Gastrocnemius medialis (tissue), 4 donors: ENCODE results near the gene DMAC2L.

Source experiments
- POLR2A ChIP-seq, 2 donors: fragments of 450-650 bp; IDR thresholded peaks; one replicate each; pipeline ENCODE4 v1.6.1; 2017; ENCODE audit warnings: antibody characterized with exemption in 2 of 2, mild to moderate bottlenecking in 2 of 2, moderate library complexity in 2 of 2
- TF ChIP-seq, protein P1 (sequence below), 5 experiments: fragments of 450-650 bp in 3 of 5; fragments of 200-600 bp in 2 of 5; sonication (generic) in 2 of 5; IDR thresholded peaks in 4 of 5; conservative IDR thresholded peaks in 1 of 5; 1 replicate in 4 of 5; 2 replicates in 1 of 5; pipeline ENCODE4 v1.5.1; 2016 to 2019; ENCODE audit warnings: antibody characterized with exemption in 5 of 5, mild to moderate bottlenecking in 3 of 5, moderate library complexity in 3 of 5

DNA sequence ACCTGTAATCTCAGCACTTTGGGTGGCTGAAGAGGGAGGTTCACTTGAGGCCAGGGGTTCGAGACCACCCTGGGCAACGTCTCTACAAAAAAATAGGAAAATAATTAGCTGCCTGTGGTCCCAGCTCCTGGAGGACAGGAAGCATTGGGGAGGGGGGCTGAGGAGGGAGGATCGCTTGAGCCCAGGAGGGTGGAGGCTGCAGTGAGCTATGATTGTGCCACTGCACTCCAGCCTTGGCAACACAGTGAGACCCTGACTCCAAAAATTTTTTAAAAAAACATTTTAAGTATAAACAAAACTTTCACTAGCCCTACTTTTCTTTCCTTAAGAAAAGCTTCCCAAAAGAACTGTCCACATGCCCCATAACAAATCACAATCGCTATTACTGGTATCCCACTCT is 1.7 kb upstream of the DMAC2L start:
- TF ChIP-seq, protein P1, sequence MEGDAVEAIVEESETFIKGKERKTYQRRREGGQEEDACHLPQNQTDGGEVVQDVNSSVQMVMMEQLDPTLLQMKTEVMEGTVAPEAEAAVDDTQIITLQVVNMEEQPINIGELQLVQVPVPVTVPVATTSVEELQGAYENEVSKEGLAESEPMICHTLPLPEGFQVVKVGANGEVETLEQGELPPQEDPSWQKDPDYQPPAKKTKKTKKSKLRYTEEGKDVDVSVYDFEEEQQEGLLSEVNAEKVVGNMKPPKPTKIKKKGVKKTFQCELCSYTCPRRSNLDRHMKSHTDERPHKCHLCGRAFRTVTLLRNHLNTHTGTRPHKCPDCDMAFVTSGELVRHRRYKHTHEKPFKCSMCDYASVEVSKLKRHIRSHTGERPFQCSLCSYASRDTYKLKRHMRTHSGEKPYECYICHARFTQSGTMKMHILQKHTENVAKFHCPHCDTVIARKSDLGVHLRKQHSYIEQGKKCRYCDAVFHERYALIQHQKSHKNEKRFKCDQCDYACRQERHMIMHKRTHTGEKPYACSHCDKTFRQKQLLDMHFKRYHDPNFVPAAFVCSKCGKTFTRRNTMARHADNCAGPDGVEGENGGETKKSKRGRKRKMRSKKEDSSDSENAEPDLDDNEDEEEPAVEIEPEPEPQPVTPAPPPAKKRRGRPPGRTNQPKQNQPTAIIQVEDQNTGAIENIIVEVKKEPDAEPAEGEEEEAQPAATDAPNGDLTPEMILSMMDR (IDR thresholded peaks at IDR 0.05 in 4 of 5, conservative IDR thresholded peaks at IDR 0.05 in 1 of 5) = no peak
- no peak for TF ChIP-seq POLR2A (IDR thresholded peaks at IDR 0.05)
